Measurements from ENCODE around the gene GCFC2.
"Not testable (repeated sequence)": the region's sequence is repeated elsewhere in the genome, so short reads cannot be mapped to it uniquely, and the experiment has no call there.

Gene GCFC2

GRCh38 chr2:75710577-75711253, at the start of gene GCFC2:
Gene GCFC2, minus strand, starts transcription at chr2:75710915. Its CDS starts 60 bp downstream, at chr2:75710855.
- peak; percentile 89 for DNase-seq

GRCh38 chr2:75752828-75753227, 42.1 kb upstream of the GCFC2 start:
- no peak for DNase-seq

GRCh38 chr2:75751824-75752468, 41.2 kb upstream of the GCFC2 start:
- no peak for DNase-seq

- DNase-seq: no peak
These were observed 40.6 kb upstream of the GCFC2 start for GRCh38 chr2:75751360-75751759.

GRCh38 chr2:75737961-75738360, 27.2 kb upstream of the GCFC2 start:
- no peak for DNase-seq

GRCh38 chr2:75736276-75736675, 25.6 kb upstream of the GCFC2 start:
- DNase-seq: no peak

GRCh38 chr2:75729861-75730260, 19.1 kb upstream of the GCFC2 start:
- peak; percentile 14 for DNase-seq

- no peak for DNase-seq
These were observed 18.1 kb upstream of the GCFC2 start for GRCh38 chr2:75728614-75729419.

GRCh38 chr2:75722687-75723086, 12.0 kb upstream of the GCFC2 start:
- no peak for DNase-seq

- DNase-seq: no peak
These were observed 9.8 kb upstream of the GCFC2 start for GRCh38 chr2:75720525-75720924.

- no peak for DNase-seq
These were observed 8.9 kb upstream of the GCFC2 start for GRCh38 chr2:75719616-75720015.

GRCh38 chr2:75716406-75716805, 5.7 kb upstream of the GCFC2 start:
- no peak for DNase-seq

- not testable (repeated sequence) for DNase-seq
These were observed 875 bp upstream of the GCFC2 start for GRCh38 chr2:75711590-75711989.

GRCh38 chr2:75710220-75710576, 517 bp downstream of the GCFC2 start:
- no peak for DNase-seq

GRCh38 chr2:75709297-75709696, 1.4 kb downstream of the GCFC2 start:
- DNase-seq: peak; percentile 4

- DNase-seq: peak; percentile 13
These were observed 2.8 kb downstream of the GCFC2 start for GRCh38 chr2:75707901-75708300.

- DNase-seq: peak; percentile 7
These were observed 4.8 kb downstream of the GCFC2 start for GRCh38 chr2:75705921-75706320.

- no peak for DNase-seq
These were observed 7.0 kb downstream of the GCFC2 start for GRCh38 chr2:75703589-75704287.

GRCh38 chr2:75702593-75702992, 8.1 kb downstream of the GCFC2 start:
- DNase-seq: no peak

- peak; percentile 62 for DNase-seq
These were observed 11.8 kb downstream of the GCFC2 start for GRCh38 chr2:75698918-75699317.

GRCh38 chr2:75688196-75688595, 22.5 kb downstream of the GCFC2 start:
- DNase-seq: no peak

GRCh38 chr2:75683430-75683829, 27.3 kb downstream of the GCFC2 start:
- not testable (repeated sequence) for DNase-seq

GRCh38 chr2:75680402-75680801, 30.3 kb downstream of the GCFC2 start:
- DNase-seq: no peak

All from EL (cell line).